ENCODE results near the gene SASH1.

DNA sequence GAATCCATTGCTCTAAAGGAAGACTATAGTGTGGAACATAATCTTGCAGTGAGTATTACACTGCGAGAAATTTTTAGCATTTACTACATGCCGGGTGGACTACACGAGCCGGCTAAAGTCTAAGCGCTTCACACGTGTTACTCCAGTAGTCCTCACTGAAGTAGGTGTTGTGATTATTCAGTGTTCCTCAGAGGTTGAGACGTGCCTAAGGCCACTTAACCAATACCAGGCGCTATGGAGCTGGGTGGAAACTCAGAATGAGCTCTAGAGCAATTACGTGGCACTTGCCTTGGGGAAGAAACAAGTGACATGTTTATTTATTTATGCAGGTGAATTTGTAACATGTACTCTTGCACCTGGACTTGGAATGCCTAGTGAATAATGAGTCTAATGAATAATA, 46.4 kb downstream of the SASH1 start:
- TF ChIP-seq, protein P1, sequence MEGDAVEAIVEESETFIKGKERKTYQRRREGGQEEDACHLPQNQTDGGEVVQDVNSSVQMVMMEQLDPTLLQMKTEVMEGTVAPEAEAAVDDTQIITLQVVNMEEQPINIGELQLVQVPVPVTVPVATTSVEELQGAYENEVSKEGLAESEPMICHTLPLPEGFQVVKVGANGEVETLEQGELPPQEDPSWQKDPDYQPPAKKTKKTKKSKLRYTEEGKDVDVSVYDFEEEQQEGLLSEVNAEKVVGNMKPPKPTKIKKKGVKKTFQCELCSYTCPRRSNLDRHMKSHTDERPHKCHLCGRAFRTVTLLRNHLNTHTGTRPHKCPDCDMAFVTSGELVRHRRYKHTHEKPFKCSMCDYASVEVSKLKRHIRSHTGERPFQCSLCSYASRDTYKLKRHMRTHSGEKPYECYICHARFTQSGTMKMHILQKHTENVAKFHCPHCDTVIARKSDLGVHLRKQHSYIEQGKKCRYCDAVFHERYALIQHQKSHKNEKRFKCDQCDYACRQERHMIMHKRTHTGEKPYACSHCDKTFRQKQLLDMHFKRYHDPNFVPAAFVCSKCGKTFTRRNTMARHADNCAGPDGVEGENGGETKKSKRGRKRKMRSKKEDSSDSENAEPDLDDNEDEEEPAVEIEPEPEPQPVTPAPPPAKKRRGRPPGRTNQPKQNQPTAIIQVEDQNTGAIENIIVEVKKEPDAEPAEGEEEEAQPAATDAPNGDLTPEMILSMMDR (IDR thresholded peaks at IDR 0.05; ENCODE audit: poor library complexity) = no peak
- TF ChIP-seq EZH2phosphoT487 (IDR thresholded peaks at IDR 0.05; ENCODE audit: low read depth, severe bottlenecking, unreplicated experiment) = no peak
